ENCODE results near the gene CLDND2.

DNA sequence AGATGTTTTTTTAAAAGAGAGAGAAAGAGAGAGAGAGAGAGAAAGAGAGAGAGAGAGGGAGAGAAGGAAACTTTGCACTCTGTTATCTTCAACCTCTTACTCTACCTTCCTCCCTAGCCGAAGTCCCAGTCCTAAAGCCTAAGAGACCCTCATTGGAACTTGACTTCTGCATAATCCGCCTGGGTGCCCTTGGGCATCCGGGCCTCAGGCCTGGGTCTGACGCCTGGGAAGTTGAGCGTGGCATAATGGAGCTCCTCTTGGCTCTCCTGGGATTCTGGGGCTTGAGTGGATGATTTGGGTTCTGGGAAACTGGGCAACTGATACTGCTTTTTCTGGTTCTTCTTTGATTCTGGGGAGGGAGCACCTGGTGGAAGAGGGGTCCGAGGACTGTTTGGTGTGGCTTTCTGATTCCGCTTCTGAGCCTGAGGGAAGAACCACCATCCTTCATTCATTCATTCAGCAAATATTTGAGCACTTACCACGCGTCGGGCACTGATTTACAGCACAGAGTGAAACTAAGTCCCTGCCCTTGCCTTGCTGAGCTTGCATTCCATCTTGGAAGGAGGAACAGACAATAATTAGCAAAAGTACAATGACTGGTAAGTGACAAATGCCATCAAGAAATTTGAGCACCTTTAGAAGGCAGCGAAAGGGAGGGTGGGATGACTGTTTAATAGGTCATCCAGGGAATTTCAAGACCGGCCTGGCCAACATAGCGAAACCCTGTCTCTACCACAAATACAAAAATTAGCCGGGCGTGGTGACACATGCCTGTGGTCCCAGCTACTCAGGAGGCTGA is 42.3 kb upstream of the CLDND2 start:
- TF ChIP-seq, protein P1, sequence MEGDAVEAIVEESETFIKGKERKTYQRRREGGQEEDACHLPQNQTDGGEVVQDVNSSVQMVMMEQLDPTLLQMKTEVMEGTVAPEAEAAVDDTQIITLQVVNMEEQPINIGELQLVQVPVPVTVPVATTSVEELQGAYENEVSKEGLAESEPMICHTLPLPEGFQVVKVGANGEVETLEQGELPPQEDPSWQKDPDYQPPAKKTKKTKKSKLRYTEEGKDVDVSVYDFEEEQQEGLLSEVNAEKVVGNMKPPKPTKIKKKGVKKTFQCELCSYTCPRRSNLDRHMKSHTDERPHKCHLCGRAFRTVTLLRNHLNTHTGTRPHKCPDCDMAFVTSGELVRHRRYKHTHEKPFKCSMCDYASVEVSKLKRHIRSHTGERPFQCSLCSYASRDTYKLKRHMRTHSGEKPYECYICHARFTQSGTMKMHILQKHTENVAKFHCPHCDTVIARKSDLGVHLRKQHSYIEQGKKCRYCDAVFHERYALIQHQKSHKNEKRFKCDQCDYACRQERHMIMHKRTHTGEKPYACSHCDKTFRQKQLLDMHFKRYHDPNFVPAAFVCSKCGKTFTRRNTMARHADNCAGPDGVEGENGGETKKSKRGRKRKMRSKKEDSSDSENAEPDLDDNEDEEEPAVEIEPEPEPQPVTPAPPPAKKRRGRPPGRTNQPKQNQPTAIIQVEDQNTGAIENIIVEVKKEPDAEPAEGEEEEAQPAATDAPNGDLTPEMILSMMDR (IDR thresholded peaks at IDR 0.05 in 8 of 11, conservative IDR thresholded peaks at IDR 0.05 in 3 of 11), result no peak
- no peak for TF ChIP-seq POLR2AphosphoS5 (IDR thresholded peaks at IDR 0.05)

Measured in spleen (tissue), 7 donors.